ENCODE measurements around the gene RANBP1. TPM values are rescaled to one million over a fixed set of nuclear protein-coding genes. Genes with fewer than 3 reads are reported as not detected.

Gene RANBP1
- total and polyA plus RNA-seq, 2 of the 8 experiments (the other 6 are each of a cell fraction or from before 2014, with no cell fraction given), result 343 to 484 TPM

DNA sequence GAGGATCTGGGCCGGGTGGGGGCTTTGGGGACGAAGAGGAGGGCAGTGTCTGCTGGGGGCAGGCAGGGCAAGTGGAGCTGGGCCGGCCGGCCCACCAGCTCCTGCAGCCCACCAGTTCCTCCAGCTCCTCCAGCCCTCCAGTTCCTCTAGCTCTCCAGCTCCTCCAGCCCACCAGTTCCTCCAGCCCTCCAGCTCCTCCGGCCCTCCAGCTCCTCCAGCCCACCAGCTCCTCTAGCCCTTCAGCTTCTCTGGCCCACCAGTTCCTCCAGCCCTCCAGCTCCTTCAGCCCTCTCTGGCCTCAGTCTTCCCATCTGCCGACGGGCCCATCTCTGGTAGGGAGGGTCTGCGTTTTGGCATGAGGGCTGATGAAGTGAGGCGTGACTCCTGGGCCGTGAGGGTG, 44.1 kb downstream of the RANBP1 start:
- no peak overlapping the region for H2BK120ac ChIP-seq (replicated peaks; ENCODE audit: low read depth, low read length)
- H3K4ac ChIP-seq (replicated peaks; ENCODE audit: insufficient read length, low read depth, low read length), result no peak overlapping the region
- 88% methylated on average over 7 of the region's 10 CpGs; no CpG with 5 or more reads in 1 of the 2 experiments for WGBS, 2 experiments (ENCODE audit: extremely low coverage in 1 of 2, insufficient coverage in 1 of 2, insufficient read length in 1 of 2, insufficient replicate concordance in 2 of 2, low coverage in 1 of 2, low lambda C conversion rate in 2 of 2, missing lambda C conversion rate in 1 of 2)
- no peak overlapping the region for H2BK15ac ChIP-seq (ENCODE audit: low read length)
- H3K27me3 ChIP-seq (replicated peaks in 1 of 4; ENCODE audit: control insufficient read depth in 3 of 4, extremely low read depth in 1 of 4, insufficient read depth in 3 of 4, low read length in 3 of 4), result no peaks in the 10 kb centered on the region
- H2BK5ac ChIP-seq (ENCODE audit: low read depth, low read length), result no peak overlapping the region
- POLR2A ChIA-PET (ENCODE audit: partially characterized antibody), result no interaction called here
- no peak overlapping the region for H3K4me3 ChIP-seq (ENCODE audit: extremely low read depth in 1 of 4, insufficient read depth in 2 of 4, low read depth in 3 of 4, low read length in 4 of 4)
- FAIRE-seq (no peak), DNase-seq (ENCODE audit: low read depth in 1 of 2, low spot score in 2 of 2) (no peak)
- no peak overlapping the region for H3K4me2 ChIP-seq (ENCODE audit: insufficient read depth in 1 of 2, low read depth in 2 of 2, low read length in 2 of 2)
- H3K18ac ChIP-seq (ENCODE audit: extremely low read depth, low read length), result no peak overlapping the region
- H3K14ac ChIP-seq (ENCODE audit: insufficient read length), result no peak overlapping the region
- H3K79me2 ChIP-seq (ENCODE audit: control insufficient read depth in 1 of 2, insufficient read depth in 2 of 2, low read length in 2 of 2), result no peaks in the 10 kb centered on the region
- H2AFZ ChIP-seq (ENCODE audit: low read length), result no peak overlapping the region
- no peak overlapping the region for H3K56ac ChIP-seq (replicated peaks; ENCODE audit: insufficient read length, low read depth, low read length)
- H4K8ac ChIP-seq (ENCODE audit: extremely low read depth, insufficient read depth, low read length), result no peak overlapping the region
- no peak overlapping the region for H3K23ac ChIP-seq (ENCODE audit: insufficient read length)
- H3K36me3 ChIP-seq (ENCODE audit: control insufficient read depth in 2 of 4, insufficient read depth in 4 of 4, low read length in 3 of 4), result no peaks in the 10 kb centered on the region
- H3K23me2 ChIP-seq (ENCODE audit: low read depth, low read length), result peaks cover 15% of the 10 kb centered on the region; the same call in 1 of the 2 replicates
- H2BK12ac ChIP-seq (ENCODE audit: low read depth, low read length), result no peak overlapping the region
- H3K4me1 ChIP-seq (replicated peaks in 1 of 4; ENCODE audit: control insufficient read depth in 3 of 4, insufficient read depth in 4 of 4, low read length in 3 of 4), result peaks cover 0 to 7% (median 4%) of the 10 kb centered on the region in 4 experiments; a peak in 4 of 7 replicates
- H4K91ac ChIP-seq (replicated peaks; ENCODE audit: insufficient read length, low read length), result no peak overlapping the region
- no peak overlapping the region for H2BK20ac ChIP-seq (ENCODE audit: low read length)
- no peak overlapping the region for H4K5ac ChIP-seq (ENCODE audit: insufficient read length, low read depth, low read length)
- peaks cover 0 to 1% of the 10 kb centered on the region in 2 experiments for H4K20me1 ChIP-seq (replicated peaks in 1 of 2; ENCODE audit: control insufficient read depth in 1 of 2, insufficient read depth in 2 of 2, low read length in 2 of 2)
- no peak overlapping the region for H3K27ac ChIP-seq (ENCODE audit: low read depth, low read length)
- no peaks in the 10 kb centered on the region for H3K79me1 ChIP-seq (ENCODE audit: low read depth, low read length)
- CTCF ChIA-PET (ENCODE audit: partially characterized antibody), result interaction anchor here (0.5 to 2.8 kb wide), 14 partner anchors 12 to 560 kb away, joined by 3 to 17 read pairs (median 4); no protein-coding TSS in a partner anchor
- H3K9me3 ChIP-seq (ENCODE audit: insufficient read depth in 2 of 2, low read depth in 1 of 2, low read length in 1 of 2), result no peaks in the 10 kb centered on the region; a peak in 1 of 4 replicates
- no peak overlapping the region for H2AK5ac ChIP-seq (ENCODE audit: low read depth, low read length)
- no peak overlapping the region for H3K9ac ChIP-seq (replicated peaks in 1 of 4; ENCODE audit: extremely low read depth in 1 of 4, low read depth in 3 of 4, low read length in 3 of 4)
- no peak for TF ChIP-seq RXRA (IDR thresholded peaks at IDR 0.05; ENCODE audit: insufficient read depth, low read depth, low read length)
- no peak for TF ChIP-seq EGR1 (IDR thresholded peaks at IDR 0.05; ENCODE audit: borderline replicate concordance, low read depth, low read length)
- no peak for TF ChIP-seq KDM5A (IDR thresholded peaks at IDR 0.05; ENCODE audit: low read length)
- TF ChIP-seq HDAC2 (IDR thresholded peaks at IDR 0.05; ENCODE audit: borderline replicate concordance in 1 of 2, low read depth in 2 of 2, low read length in 2 of 2), result no peak
- TF ChIP-seq RNF2 (IDR thresholded peaks at IDR 0.05; ENCODE audit: borderline replicate concordance, low read depth, low read length, missing control alignments, poor library complexity, severe bottlenecking), result no peak
- TF ChIP-seq ASH2L (IDR thresholded peaks at IDR 0.05; ENCODE audit: low read length), result no peak
- TF ChIP-seq SRF (IDR thresholded peaks at IDR 0.05; ENCODE audit: low read depth, low read length), result no peak
- TF ChIP-seq CBX5 (IDR thresholded peaks at IDR 0.05; ENCODE audit: low read depth, low read length), result no peak
- TF ChIP-seq RFX5 (IDR thresholded peaks at IDR 0.05; ENCODE audit: borderline replicate concordance, low read depth, low read length), result no peak
- TF ChIP-seq, protein P1, sequence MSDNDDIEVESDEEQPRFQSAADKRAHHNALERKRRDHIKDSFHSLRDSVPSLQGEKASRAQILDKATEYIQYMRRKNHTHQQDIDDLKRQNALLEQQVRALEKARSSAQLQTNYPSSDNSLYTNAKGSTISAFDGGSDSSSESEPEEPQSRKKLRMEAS (IDR thresholded peaks at IDR 0.05), result no peak
- no peak for TF ChIP-seq POU5F1 (IDR thresholded peaks at IDR 0.05; ENCODE audit: low read depth, low read length)
- TF ChIP-seq NANOG (IDR thresholded peaks at IDR 0.05; ENCODE audit: insufficient read depth, low read depth, low read length, poor library complexity, severe bottlenecking), result no peak
- TF ChIP-seq EP300 (IDR thresholded peaks at IDR 0.05; ENCODE audit: borderline replicate concordance in 1 of 2, low read depth in 2 of 2, low read length in 2 of 2), result no peak

Data from H1 (cell line).